ENCODE data around the gene ANKRD6.
A peak's percentile ranks its signal among the peaks of the same experiment; 100 is the strongest.
"Not testable (repeated sequence)": the region's sequence is repeated elsewhere in the genome, so short reads cannot be mapped to it uniquely, and the experiment has no call there.

Gene ANKRD6

GRCh38 chr6:89613790-89614189 lies 180.8 kb downstream of the ANKRD6 start:
- no peak for DNase-seq

DNA sequence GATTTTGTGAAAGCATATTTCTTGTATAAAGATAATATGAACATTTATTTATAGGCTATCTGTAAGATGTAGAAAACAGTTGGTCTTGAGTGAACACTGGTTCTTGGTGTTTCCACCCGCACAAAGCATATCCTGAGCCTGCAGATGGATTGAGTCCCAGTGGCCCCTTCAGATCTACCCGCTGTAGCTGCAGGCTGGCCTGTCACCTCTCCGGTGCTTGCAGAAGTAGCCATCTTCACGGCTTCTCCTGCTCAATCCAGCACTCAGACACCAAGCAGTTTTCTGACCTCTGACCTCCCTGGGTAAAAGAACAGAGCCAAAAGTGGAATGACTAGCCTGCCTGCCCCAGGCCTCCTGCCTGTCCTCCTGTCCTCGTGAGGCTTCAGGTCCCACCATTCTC lies 182.9 kb downstream of the ANKRD6 start:
- no peak for DNase-seq

DNA sequence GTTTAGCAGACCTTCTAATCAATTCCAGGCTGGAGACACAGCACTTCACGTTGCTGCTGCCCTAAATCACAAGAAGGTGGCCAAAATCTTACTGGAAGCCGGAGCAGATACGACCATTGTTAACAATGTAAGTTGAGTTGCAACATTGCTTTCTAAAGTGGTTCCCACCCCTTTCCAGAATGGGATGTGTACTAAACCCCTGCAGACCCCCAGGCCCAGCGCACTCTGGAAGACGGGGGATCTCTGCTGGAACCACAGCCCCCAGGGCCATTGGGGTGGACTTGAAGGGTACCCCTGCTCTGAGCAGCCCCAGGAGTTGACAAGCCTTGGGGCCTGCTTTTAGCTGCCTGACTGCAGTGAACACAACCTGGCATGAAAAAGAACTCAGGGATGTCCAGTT lies 183.6 kb downstream of the ANKRD6 start:
- no peak for DNase-seq

GRCh38 chr6:89618026-89618425 lies 185.1 kb downstream of the ANKRD6 start:
- no peak for DNase-seq

- DNase-seq: no peak
Measured at GRCh38 chr6:89619567-89619966, 186.6 kb downstream of the ANKRD6 start.

DNA sequence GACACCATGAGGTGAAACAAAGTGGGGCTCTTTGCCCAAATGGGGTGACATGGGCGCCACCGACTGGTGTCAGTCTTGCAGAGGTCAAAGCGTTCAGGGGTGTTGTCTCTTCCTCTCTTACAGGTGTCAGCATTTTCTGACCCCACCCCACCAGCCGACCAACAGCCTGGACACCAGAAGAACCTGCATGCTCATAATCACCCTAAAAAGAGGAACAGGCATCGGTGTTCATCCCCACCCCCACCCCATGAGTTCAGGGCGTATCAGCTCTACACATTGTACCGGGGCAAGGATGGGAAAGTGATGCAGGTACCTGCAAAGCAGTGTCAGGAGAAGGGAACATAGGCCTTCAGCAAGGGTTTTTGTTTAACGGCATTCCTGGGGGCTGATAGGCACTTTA lies 190.8 kb downstream of the ANKRD6 start:
- DNase-seq: no peak

DNA sequence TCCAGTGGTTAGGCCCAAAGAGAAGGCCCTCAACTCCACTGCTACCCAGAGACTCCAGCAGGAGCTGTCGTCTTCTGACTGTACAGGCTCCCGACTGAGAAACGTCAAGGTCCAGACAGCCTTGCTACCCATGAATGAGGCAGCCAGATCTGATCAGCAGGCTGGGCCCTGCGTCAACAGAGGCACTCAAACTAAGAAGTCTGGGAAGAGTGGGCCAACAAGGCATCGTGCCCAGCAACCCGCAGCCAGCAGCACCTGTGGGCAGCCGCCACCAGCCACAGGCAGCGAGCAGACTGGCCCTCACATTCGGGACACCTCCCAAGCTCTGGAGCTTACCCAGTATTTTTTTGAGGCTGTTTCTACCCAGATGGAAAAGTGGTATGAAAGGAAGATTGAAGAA lies 197.5 kb downstream of the ANKRD6 start:
- no peak for DNase-seq

GRCh38 chr6:89636412-89636811 lies 203.5 kb downstream of the ANKRD6 start:
- DNase-seq: not testable (repeated sequence)

DNA sequence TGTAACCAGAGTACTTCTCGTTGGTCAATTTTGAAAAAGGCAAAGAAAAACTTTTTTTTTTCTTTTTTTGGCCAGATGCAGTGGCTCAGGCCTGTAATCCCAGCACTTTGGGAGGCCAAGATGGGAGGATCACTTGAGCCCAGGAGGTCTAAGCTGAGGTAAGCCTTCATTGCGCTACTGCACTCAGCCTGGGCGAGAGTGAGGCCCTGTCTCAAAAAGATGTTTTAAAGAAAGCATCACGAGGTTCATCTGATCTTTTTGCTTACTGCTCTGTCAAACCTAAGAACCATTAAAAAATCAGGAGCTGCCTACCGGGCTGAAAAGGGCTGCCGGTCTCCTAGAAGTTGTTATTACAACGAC lies 205.0 kb downstream of the ANKRD6 start:
- DNase-seq: no peak

DNA sequence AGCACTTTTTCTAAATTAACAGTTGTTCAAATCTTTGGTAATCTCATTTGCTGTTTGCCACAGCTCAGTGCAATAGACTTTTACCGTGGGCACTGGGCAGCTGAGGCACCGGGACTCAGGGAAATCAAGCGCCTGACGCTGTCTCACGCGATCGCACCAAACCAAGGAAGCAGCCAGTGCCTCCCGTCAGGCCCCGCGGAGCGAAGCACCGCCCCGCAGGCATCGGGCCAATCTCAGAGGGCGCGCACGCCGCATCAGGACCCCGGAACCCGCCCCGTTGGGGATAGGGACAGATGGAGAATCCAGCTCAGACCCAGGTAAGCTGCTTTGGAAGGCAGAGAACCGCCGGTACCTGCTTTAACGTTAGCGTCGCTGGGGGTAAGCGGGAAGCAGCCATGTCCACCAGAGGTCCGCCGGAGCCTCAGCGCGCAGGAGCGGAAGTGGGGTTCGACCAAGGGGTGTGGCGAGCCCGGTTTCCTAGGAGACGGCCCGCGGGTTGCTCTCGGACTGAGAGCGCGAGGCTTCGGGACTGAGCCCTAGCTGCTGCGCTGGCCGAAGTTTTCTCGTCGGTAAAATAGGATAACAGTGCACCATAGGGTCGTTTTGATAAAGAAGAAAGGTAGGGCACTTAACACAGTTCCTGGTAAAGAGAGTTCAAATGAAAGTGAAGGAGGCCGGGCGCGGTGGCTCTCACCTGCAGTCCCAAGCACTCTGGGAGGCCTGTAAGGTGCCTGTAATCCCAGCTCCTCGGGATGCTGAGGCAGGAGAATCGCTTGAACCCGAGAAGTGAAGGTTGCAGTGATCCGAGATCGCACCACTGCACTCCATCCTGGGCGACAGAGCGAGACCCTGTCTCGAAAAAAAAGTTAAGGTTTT lies 205.6 kb downstream of the ANKRD6 start, which contains the start of gene LYRM2:
LYRM2 (minus strand) TSS at position 428 of the 876 bp plus-strand sequence; CDS start at position 397, 31 bp downstream.
- DNase-seq: peak; percentile 55

DNA sequence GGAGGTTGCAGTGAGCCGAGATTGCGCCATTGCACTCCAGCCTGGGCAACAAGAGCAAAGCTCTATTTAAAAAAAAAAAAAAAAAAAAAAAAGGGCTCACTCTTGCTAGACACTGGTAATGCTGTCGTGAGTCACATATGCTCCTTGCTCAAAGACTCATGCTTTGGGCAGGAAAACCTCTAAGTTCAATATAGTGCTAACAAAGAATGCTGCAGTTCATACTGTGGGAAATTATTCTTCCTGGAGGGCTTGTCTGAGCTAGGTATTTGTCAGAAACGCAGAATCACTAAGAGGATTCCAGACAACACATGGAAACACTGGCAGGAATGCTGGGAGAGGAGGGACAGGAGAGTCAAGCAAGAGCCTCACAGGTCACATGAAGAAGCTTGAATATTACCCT lies 207.9 kb downstream of the ANKRD6 start:
- DNase-seq: no peak

- not testable (repeated sequence) for DNase-seq
Measured at GRCh38 chr6:89641581-89641980, 208.6 kb downstream of the ANKRD6 start.

DNA sequence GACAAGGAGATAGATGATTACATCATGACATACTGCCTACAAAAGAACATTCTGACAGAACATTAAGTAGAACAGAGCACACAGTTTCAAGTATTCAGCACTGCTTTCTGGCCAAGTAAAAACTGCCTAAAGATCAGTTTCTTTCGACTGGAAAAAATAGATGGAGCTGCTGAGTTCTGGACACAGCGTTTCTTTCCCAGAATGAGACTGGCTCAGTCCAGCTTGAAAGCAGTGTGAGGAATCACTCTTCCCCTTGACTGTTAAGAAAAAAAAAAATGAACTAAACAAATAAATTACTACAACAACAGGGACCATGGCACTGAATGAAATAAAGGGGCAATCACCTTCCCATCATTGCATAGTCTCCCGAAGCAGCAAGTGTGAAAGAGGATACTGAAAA lies 210.0 kb downstream of the ANKRD6 start:
- no peak for DNase-seq

DNA sequence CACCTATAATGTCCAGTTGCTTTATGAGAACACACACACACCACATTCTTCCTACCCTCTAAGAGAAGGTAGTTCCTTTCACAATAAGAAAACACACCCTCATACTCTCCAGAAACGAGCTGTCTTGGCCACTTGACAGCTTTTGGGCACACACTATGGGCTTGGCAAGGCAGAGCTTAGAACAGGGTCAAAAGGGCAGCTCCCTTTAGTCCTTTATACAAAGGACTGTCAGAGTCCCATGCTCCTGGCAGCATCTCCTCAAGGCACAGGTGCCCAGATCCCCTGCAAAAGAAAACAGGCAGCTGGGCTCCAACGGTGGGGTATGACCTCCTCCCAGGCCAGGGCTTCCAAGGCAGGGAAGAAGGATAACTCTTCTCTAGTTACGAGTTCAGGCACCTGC lies 210.5 kb downstream of the ANKRD6 start:
- DNase-seq: no peak

DNA sequence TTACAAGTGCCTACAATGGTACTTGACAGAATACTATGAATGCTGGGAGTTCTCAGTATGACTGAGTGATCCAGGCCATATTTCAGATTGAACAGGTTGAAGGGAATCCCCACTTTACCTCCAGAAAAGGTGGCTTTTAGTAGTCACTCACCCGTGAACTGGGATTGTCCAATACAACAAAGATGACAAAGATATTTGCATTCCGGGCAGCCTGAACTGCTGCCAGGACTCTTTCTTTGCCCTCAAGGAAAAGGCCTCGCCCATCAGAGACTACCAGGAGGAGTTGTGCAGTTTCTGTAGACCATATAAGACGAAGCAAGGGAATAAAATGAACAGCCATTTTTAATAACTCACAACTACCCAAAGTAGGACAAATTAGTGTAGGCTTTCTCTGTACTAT lies 211.9 kb downstream of the ANKRD6 start:
- DNase-seq: no peak

DNA sequence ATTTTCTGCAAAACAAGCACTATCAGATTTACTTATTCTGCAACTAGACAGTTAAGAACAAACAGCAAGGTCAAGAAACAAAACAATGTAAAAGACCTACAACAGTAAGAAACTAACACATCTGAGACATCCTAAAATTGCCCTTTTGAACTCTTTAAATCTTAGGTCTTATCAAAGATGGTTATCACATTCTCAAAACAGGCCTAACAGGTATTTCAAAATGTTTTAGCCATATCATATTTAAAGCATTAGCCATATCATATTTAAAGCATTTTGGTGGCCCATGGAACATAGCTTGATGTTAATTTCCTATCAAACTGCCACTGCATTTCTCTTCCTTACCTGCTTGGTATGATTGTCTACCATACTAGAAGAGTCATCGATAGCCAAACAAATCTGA lies 216.7 kb downstream of the ANKRD6 start:
- DNase-seq: no peak

DNA sequence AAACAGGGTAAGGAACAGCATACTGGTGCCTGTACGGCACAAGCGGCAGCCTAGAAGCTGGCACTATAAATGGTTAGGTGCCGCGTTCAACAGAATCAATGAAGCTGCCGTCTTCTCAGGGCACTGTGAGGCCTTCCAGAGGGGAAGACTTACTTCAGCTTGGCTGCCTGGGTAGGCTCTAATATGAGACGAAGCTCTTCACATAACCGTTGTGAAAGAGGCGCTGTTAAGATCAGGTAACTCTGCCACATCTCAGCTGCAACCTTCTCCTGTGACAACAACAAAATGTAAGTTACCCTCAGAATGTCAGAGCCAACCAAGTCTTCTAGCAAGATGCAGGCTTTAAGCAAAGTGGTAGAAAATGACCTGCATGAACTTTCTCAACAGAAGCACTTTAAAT lies 217.6 kb downstream of the ANKRD6 start:
- no peak for DNase-seq

DNA sequence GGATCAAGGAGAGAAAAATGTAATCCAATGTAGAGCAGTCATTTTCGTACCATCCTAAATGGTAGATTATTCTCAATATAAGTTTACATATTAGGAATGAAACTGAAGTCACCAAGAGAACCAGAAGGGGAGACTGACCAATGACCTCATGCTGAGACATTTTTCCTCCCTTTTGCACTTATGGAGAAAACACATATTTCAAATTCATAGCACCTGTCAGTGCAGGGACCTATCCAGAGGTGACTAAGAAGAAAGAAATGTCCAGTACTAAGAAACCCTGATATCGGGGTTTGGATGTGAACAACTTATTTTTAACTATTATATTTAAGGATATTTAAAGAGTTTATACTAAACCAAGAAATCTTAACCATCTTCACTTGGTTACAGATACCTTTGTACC lies 222.2 kb downstream of the ANKRD6 start:
- DNase-seq: no peak

GRCh38 chr6:89657445-89658158 lies 224.7 kb downstream of the ANKRD6 start:
- no peak for DNase-seq

DNA sequence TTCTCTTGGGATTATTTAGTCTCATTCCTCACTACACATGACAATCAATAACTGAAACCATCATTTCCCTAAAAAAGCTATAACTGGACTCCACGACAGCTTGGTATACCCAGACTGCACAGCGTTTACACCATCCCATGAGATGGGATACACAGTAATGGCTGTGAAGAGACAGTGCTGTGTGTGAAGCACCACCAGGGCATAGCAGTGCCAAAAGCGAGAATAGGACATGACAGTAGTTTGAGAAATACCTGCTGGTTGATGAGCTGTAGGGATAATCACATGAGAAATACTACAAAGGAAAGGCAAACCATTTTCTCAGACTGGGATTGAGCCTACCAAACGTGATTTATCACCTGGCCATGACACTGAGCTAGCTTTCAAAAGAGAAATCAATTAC lies 228.0 kb downstream of the ANKRD6 start:
- no peak for DNase-seq

DNA sequence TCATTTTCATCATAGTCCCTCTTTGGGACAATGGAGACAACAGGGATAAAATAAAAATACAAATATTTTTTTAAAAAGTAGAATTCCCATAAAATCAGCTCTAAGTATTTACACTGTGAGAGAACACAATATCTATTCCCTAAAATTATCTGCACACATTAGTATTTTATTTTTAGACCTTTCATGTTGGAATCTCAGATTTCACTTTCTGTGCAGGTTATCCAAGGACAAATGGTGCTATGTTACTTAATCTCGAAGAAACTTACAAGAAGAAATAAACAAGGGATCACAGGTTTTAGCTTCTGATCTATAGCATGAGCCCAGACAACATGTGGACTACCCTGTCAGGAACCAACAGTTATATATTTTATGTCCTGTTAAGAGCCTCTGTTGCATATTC lies 228.6 kb downstream of the ANKRD6 start:
- no peak for DNase-seq

DNA sequence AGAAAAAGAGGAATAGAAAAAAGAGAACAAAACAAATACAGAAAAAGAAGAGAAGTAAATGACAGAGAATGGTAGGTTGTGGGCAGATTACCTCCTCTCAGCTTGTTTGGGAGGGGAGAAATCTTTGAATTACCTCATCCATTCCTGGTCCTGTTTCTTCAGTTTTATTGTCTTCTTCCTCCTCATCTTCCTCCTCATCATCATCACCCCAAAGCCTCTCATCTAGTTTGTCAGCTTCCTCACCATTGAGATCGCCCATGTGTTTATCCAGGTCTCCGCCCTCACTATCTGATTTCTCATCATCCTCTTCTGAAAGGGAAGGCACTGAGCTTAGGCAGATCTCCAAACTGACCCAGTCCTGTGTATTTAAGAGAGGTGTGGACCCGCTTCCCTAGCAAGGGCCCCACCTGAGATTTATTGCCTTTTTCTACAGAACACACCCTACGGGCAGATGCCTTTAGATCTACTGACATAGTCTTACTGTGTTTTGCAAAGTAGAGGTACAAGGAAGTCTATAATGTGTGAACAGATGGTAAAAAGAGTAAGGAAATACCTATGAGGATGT lies 229.8 kb downstream of the ANKRD6 start:
- DNase-seq: no peak

DNA sequence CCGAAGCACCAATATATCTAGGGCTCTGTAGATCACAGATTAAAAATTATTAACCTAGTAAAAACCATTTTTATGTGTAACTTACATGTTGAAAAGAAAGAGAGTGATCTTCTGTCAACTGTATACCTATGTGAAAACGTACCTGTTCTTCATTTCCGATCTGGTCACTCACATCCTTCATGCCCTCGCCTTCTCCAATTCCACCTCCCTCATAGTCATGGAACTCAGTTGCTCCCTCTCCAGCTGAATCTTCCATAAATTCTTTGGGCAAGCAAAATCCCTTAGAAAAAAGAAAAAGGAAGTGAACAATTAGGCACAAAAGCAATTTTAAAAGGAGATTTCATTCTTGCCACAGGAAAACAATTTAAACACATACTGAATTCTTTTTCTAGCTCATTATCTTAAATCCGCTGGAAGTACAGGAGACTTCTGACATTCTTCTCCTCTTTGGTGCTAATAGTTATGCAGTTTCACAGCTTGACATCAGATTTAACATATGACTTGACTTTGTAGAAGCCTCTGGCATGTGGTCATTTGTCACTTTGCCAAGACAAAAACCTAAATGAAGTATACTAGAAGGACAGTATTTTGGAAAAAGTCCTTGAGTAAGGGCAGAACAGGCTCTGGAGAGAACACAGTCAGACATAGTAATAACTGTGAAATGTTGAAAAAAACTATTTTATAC lies 235.1 kb downstream of the ANKRD6 start:
- DNase-seq: no peak
